HG03025 (cell line): ENCODE data around the gene TMEM115.

ENCODE experiments used
- ATAC-seq: cut with Tn5 transposase; IDR thresholded peaks from one replicate; pipeline ENCODE4 v1.9.1; 2021; ENCODE audit warnings: mild to moderate bottlenecking, moderate library complexity; ENCODE audit not compliant: unreplicated experiment, low FRiP score

Gene TMEM115

GRCh38 chr3:50336452-50337174 lies 22.7 kb downstream of the TMEM115 start:
- peak; percentile 33 for ATAC-seq

- ATAC-seq: no peak
Measured at GRCh38 chr3:50334339-50335075, 24.8 kb downstream of the TMEM115 start.

- ATAC-seq: no peak
Measured at GRCh38 chr3:50333744-50334328, 25.5 kb downstream of the TMEM115 start.

GRCh38 chr3:50331364-50331907 lies 27.9 kb downstream of the TMEM115 start:
- no peak for ATAC-seq

GRCh38 chr3:50330330-50330729 lies 29.0 kb downstream of the TMEM115 start:
- no peak for ATAC-seq

GRCh38 chr3:50327943-50328691 lies 31.2 kb downstream of the TMEM115 start, which contains the start of gene TUSC2:
Gene TUSC2, minus strand, starts transcription at chr3:50328223. Its CDS starts 124 bp downstream, at chr3:50328099.
- peak; percentile 81 for ATAC-seq

GRCh38 chr3:50327129-50327528 lies 32.2 kb downstream of the TMEM115 start:
- no peak for ATAC-seq

- ATAC-seq: no peak
Measured at GRCh38 chr3:50326182-50326541, 33.2 kb downstream of the TMEM115 start.

- ATAC-seq: no peak
Measured at GRCh38 chr3:50325497-50326181, 33.7 kb downstream of the TMEM115 start.

- no peak for ATAC-seq
Measured at GRCh38 chr3:50325113-50325480, 34.2 kb downstream of the TMEM115 start.

- no peak for ATAC-seq
Measured at GRCh38 chr3:50324351-50325112, 34.8 kb downstream of the TMEM115 start.

GRCh38 chr3:50323614-50324199 lies 35.6 kb downstream of the TMEM115 start:
- no peak for ATAC-seq

GRCh38 chr3:50323092-50323600 lies 36.2 kb downstream of the TMEM115 start:
- ATAC-seq: no peak

- no peak for ATAC-seq
Measured at GRCh38 chr3:50322386-50323091, 36.8 kb downstream of the TMEM115 start, which contains the start of gene HYAL2. Gene HYAL2, minus strand, starts transcription at chr3:50322745. Its CDS starts 2,256 bp downstream, at chr3:50320489.

GRCh38 chr3:50322115-50322385 lies 37.3 kb downstream of the TMEM115 start:
- no peak for ATAC-seq

GRCh38 chr3:50321336-50322114 lies 37.8 kb downstream of the TMEM115 start:
- ATAC-seq: peak; percentile 74

GRCh38 chr3:50320853-50321335 lies 38.4 kb downstream of the TMEM115 start:
- ATAC-seq: peak; percentile 49
